AG04450 (cell line): Measurements from ENCODE around the gene SYT13. TPM values are rescaled to one million over a fixed set of nuclear protein-coding genes. Genes with fewer than 3 reads are reported as not detected.

Experiments
- CTCF ChIA-PET: fragments of 300-600, 350-600 bp; formaldehyde crosslinking; extraction: SDS; loops from one replicate; lab custom pipeline; 2022; ENCODE audit warnings: antibody characterized with exemption, inconsistent platforms; lab: Charles Lee
- POLR2A ChIA-PET: fragments of 350-600 bp; formaldehyde crosslinking; extraction: SDS; loops from one replicate; lab custom pipeline; 2021; ENCODE audit warnings: antibody characterized with exemption, inconsistent platforms; lab: Yijun Ruan, JAX
- DNase-seq: peaks from one replicate; pipeline ENCODE4 v3.0.0-alpha.2; 2011; ENCODE audit warnings: low read depth, low spot score
- H3K27ac ChIP-seq: one replicate; pipeline ENCODE4 v1.5.1; 2012; ENCODE audit warnings: low read depth, low read length, control low read depth
- H3K27me3 ChIP-seq: one replicate; pipeline ENCODE4 v1.6.0; 2012; ENCODE audit warnings: low read length; ENCODE audit not compliant: control insufficient read depth, insufficient read depth
- H3K4me3 ChIP-seq: 2 replicates; pipeline ENCODE4 v1.5.1; 2011; ENCODE audit warnings: mild to moderate bottlenecking, low read depth, low read length, control low read depth
- H3K9me3 ChIP-seq: 2 replicates; pipeline ENCODE4 v1.5.1; 2012; ENCODE audit warnings: low read length; ENCODE audit not compliant: control insufficient read depth, insufficient read depth
- CTCF ChIP-seq: IDR thresholded peaks from 2 replicates; pipeline ENCODE4 v1.5.1; 2011; ENCODE audit warnings: low read depth, low read length, control low read depth, inconsistent platforms
- polyA plus RNA-seq: library from polyadenylated mRNA; depleted of rRNA; stranded (reverse); fragments of >200 nt; gene quantifications from 2 replicates; pipeline ENCODE4 v1.2.3, GENCODE V29; 2011

SYT13 gene
- polyA plus RNA-seq, 1 experiment = not detected

DNA sequence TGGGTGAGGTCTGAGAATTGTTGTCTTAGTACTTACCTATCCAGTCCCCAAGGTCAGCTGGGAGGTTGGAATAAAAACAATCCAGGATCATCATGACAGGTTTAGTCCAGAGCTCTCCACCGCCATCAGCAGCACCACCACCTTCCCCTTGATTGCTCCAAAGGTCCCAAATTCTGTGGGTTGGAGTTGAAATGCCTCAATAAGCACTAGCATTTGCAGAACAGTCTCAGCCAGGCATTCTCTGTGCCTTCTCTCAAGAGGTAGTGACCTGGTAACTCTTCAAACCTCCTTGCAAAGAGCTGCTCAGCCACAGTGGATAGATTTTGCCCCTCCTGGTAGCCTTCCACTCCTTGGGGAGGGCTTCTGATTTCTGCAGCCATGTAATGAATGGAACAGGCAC is 70.1 kb downstream of the SYT13 start:
- Histone ChIP-seq H3K27me3 (no peaks in the 10 kb centered on the region), H3K27ac (no peak overlapping the region), H3K9me3 (no peaks in the 10 kb centered on the region; the same call in 1 of the 2 replicates), H3K4me3 (no peak overlapping the region)
- DNase-seq = no peak
- TF ChIP-seq CTCF = no peak
- CTCF ChIA-PET = interaction anchor here (1.0 kb wide), 2 partner anchors 18 to 105 kb away, joined by 3 to 4 read pairs; no protein-coding TSS in a partner anchor
- POLR2A ChIA-PET = no interaction called here

DNA sequence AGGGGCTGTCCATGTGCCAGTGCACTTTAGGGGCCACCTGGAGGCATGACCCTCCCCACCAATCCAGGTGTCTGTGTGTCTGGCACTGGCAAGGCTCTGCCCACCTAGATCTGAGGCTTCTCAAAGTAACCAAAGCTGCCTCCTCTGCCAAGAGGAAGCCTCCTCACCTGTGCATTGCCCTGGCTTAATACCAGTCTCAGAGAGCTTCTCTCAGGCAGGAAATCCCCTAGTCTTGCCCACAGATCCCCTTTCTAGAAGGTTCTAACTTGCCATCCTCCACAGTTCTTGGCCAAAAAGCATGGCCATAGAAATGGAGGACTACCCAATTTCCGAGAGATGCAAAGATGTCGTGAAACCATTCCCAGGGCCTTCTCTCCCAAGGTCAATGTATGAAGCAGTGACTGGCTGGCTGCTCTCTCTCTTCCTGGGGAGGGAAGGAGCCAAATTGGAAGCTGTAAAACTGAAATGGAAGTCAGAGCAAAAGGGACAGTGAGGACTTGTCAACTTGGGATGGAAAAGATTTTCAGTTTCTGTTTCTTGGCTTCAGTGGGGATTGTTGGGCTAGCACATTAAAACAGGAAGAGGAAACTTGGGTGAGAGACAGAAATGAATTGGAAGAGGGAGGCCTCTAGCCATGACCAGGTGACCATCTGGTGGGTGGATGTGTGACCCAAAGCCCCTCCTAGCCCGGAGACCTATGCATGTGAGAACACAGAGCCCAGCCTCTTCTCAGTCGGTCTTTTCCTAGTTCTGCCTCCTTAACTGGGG is 70.9 kb downstream of the SYT13 start:
- H3K4me3 ChIP-seq = no peak overlapping the region
- H3K27me3 ChIP-seq = no peaks in the 10 kb centered on the region
- TF ChIP-seq CTCF = no peak
- ChIA-PET CTCF (no interaction called here), POLR2A (no interaction called here)
- H3K27ac ChIP-seq = no peak overlapping the region
- no peak for DNase-seq
- H3K9me3 ChIP-seq = no peaks in the 10 kb centered on the region; the same call in 1 of the 2 replicates

DNA sequence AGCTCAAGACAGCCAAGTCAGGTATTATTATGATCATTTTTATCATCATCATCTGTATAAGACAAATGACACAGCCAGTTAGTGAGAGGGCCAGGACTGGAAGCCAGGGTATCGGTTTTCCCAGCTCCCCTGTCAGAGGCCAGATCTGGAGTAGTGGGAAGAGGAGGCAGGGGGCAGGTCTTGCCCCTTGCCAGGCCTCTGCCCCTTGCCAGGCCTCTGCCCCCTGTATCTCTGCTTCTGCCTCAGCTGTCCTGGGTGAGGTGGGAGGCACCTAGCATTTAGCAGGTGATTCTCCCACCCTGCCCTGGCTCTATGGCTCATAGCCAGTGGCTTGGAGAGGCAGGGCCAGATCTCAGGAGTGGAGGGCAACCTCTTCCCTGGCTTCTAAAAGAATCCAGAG is 72.4 kb downstream of the SYT13 start:
- Histone ChIP-seq H3K27me3 (no peaks in the 10 kb centered on the region), H3K27ac (no peak overlapping the region), H3K4me3 (no peak overlapping the region), H3K9me3 (no peaks in the 10 kb centered on the region; the same call in 1 of the 2 replicates)
- CTCF ChIA-PET = interaction anchor here (0.6 kb wide), 1 partner anchor 10 kb away, joined by 5 read pairs; no protein-coding TSS in a partner anchor
- POLR2A ChIA-PET = no interaction called here
- DNase-seq = no peak
- no peak for TF ChIP-seq CTCF

GRCh38 chr11:45213316-45213665 is 72.8 kb downstream of the SYT13 start:
- Histone ChIP-seq H3K27me3 (no peaks in the 10 kb centered on the region), H3K27ac (no peak overlapping the region), H3K9me3 (no peaks in the 10 kb centered on the region; the same call in 1 of the 2 replicates), H3K4me3 (no peak overlapping the region)
- no peak for DNase-seq
- ChIA-PET POLR2A (no interaction called here), CTCF (no interaction called here)
- no peak for TF ChIP-seq CTCF

- POLR2A ChIA-PET = no interaction called here
- no peak overlapping the region for H3K4me3 ChIP-seq
- CTCF ChIA-PET = no interaction called here
Measured at GRCh38 chr11:45212566-45213315, 73.4 kb downstream of the SYT13 start.

More at GRCh38 chr11:45212566-45213315, 73.4 kb downstream of the SYT13 start:
- Histone ChIP-seq H3K9me3 (no peaks in the 10 kb centered on the region; the same call in 1 of the 2 replicates), H3K27me3 (no peaks in the 10 kb centered on the region), H3K27ac (no peak overlapping the region)
- DNase-seq = no peak
- TF ChIP-seq CTCF = peak; percentile 16; the same call in 1 of the 2 replicates
